ENCODE data around the gene OR5K1.

OR5K1 gene

GRCh38 chr3:98483626-98484025 is 20.6 kb downstream of the OR5K1 start:
- no peak overlapping the region for H3K4me2 ChIP-seq (ENCODE audit: low read length)
- TF ChIP-seq EZH2 (IDR thresholded peaks at IDR 0.05; ENCODE audit: borderline replicate concordance, low read length) = no peak
- TF ChIP-seq CTCF (IDR thresholded peaks at IDR 0.05; ENCODE audit: low read length) = no peak
- no peaks in the 10 kb centered on the region for H3K79me2 ChIP-seq (ENCODE audit: insufficient read depth, low read length)
- H3K9me2 ChIP-seq (ENCODE audit: low read depth, low read length) = no peaks in the 10 kb centered on the region
- no peaks in the 10 kb centered on the region for H4K20me1 ChIP-seq (ENCODE audit: insufficient read depth, low read length)
- H3K9me3 ChIP-seq (ENCODE audit: low read length) = no peaks in the 10 kb centered on the region
- H3K36me3 ChIP-seq (ENCODE audit: insufficient read depth, low read length) = no peaks in the 10 kb centered on the region
- H3K4me1 ChIP-seq (ENCODE audit: insufficient read depth, low read length, severe bottlenecking) = no peaks in the 10 kb centered on the region
- H3K4me3 ChIP-seq (ENCODE audit: low read depth, low read length, poor library complexity, severe bottlenecking) = no peak overlapping the region
- H3K9ac ChIP-seq (ENCODE audit: low read length) = no peak overlapping the region
- no peaks in the 10 kb centered on the region for H3F3A ChIP-seq (ENCODE audit: insufficient read depth, low read length)
- no peak overlapping the region for H2AFZ ChIP-seq (ENCODE audit: low read length)
- H3K27ac ChIP-seq (ENCODE audit: low read depth, low read length, poor library complexity, severe bottlenecking) = no peak overlapping the region
- no peaks in the 10 kb centered on the region for H3K27me3 ChIP-seq (ENCODE audit: insufficient read depth, low read length)

GRCh38 chr3:98497381-98497780 is 34.4 kb downstream of the OR5K1 start, which contains the start of gene OR5K2:
OR5K2 (plus strand) TSS chr3:98497681; CDS start chr3:98497681, 0 bp downstream.
- H3K4me3 ChIP-seq (ENCODE audit: low read depth, low read length, poor library complexity, severe bottlenecking) = no peak within 1 kb of the TSS
- no peaks in the 10 kb centered on the region for H3K9me3 ChIP-seq (ENCODE audit: low read length)
- no peaks in the 10 kb centered on the region for H3K36me3 ChIP-seq (ENCODE audit: insufficient read depth, low read length)
- H3K4me1 ChIP-seq (ENCODE audit: insufficient read depth, low read length, severe bottlenecking) = no peaks in the 10 kb centered on the region
- no peak within 1 kb of the TSS for H3K27ac ChIP-seq (ENCODE audit: low read depth, low read length, poor library complexity, severe bottlenecking)
- no peaks in the 10 kb centered on the region for H4K20me1 ChIP-seq (ENCODE audit: insufficient read depth, low read length)
- H3K79me2 ChIP-seq (ENCODE audit: insufficient read depth, low read length) = no peaks in the 10 kb centered on the region
- no peaks in the 10 kb centered on the region for H3K9me2 ChIP-seq (ENCODE audit: low read depth, low read length)
- H3K27me3 ChIP-seq (ENCODE audit: insufficient read depth, low read length) = no peaks in the 10 kb centered on the region
- no peaks in the 10 kb centered on the region for H3F3A ChIP-seq (ENCODE audit: insufficient read depth, low read length)
- no peak within 1 kb of the TSS for H2AFZ ChIP-seq (ENCODE audit: low read length)
- H3K9ac ChIP-seq (ENCODE audit: low read length) = no peak within 1 kb of the TSS
- no peak within 1 kb of the TSS for H3K4me2 ChIP-seq (ENCODE audit: low read length)
- no peak for TF ChIP-seq EZH2 (IDR thresholded peaks at IDR 0.05; ENCODE audit: borderline replicate concordance, low read length)
- TF ChIP-seq CTCF (IDR thresholded peaks at IDR 0.05; ENCODE audit: low read length) = no peak

GRCh38 chr3:98500019-98500418 is 37.0 kb downstream of the OR5K1 start:
- no peak overlapping the region for H3K4me2 ChIP-seq (ENCODE audit: low read length)
- no peaks in the 10 kb centered on the region for H3K4me1 ChIP-seq (ENCODE audit: insufficient read depth, low read length, severe bottlenecking)
- H3K27ac ChIP-seq (ENCODE audit: low read depth, low read length, poor library complexity, severe bottlenecking) = no peak overlapping the region
- H2AFZ ChIP-seq (ENCODE audit: low read length) = no peak overlapping the region
- H3K9ac ChIP-seq (ENCODE audit: low read length) = no peak overlapping the region
- TF ChIP-seq CTCF (IDR thresholded peaks at IDR 0.05; ENCODE audit: low read length) (no peak), EZH2 (IDR thresholded peaks at IDR 0.05; ENCODE audit: borderline replicate concordance, low read length) (no peak)
- no peaks in the 10 kb centered on the region for H3K9me3 ChIP-seq (ENCODE audit: low read length)
- H3K4me3 ChIP-seq (ENCODE audit: low read depth, low read length, poor library complexity, severe bottlenecking) = no peak overlapping the region
- no peaks in the 10 kb centered on the region for H3K36me3 ChIP-seq (ENCODE audit: insufficient read depth, low read length)
- H3K27me3 ChIP-seq (ENCODE audit: insufficient read depth, low read length) = no peaks in the 10 kb centered on the region
- H4K20me1 ChIP-seq (ENCODE audit: insufficient read depth, low read length) = no peaks in the 10 kb centered on the region
- no peaks in the 10 kb centered on the region for H3K9me2 ChIP-seq (ENCODE audit: low read depth, low read length)
- no peaks in the 10 kb centered on the region for H3F3A ChIP-seq (ENCODE audit: insufficient read depth, low read length)
- no peaks in the 10 kb centered on the region for H3K79me2 ChIP-seq (ENCODE audit: insufficient read depth, low read length)

Measured in OCI-LY1 (cell line).